Dermis blood vessel endothelial cell (primary cell): ENCODE data around the gene RANBP17. TPM values are rescaled to one million over a fixed set of nuclear protein-coding genes. Genes with fewer than 3 reads are reported as not detected.
A peak's percentile ranks its signal among the peaks of the same experiment; 100 is the strongest.
"Not testable (repeated sequence)": the region's sequence is repeated elsewhere in the genome, so short reads cannot be mapped to it uniquely, and the experiment has no call there.

Experiments
- DNase-seq: peaks from one replicate; pipeline ENCODE4 v3.0.0; 2010
- total RNA-seq: library from RNA; depleted of rRNA; stranded (reverse); fragments of >200 nt; gene quantifications from 2 replicates; pipeline ENCODE4 v1.2.3, GENCODE V29; 2014

Gene RANBP17
- total RNA-seq, 1 donor from 2014 or later = 16.3 TPM

GRCh38 chr5:171258737-171259415 lies 397.1 kb downstream of the RANBP17 start:
- no peak for DNase-seq

DNA sequence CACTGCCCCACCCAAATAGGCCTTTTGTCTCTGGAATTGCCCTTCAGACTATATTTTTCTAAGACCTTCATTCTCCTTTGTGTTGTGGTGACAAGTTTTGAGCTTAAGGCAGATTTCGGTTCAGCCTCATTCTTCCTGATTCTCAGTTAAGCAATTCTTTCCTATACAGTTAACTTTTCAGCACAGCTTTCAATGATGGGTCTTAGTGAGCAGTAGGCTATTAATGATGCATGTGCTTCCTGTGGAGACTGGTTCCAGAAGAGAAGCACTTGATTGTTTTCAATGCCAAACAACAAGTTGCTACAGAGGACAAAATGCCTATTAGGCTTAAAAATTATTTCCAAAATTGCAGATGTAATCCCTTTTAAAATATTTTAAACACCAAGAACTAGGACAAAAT lies 399.5 kb downstream of the RANBP17 start:
- DNase-seq = peak; percentile 27

DNA sequence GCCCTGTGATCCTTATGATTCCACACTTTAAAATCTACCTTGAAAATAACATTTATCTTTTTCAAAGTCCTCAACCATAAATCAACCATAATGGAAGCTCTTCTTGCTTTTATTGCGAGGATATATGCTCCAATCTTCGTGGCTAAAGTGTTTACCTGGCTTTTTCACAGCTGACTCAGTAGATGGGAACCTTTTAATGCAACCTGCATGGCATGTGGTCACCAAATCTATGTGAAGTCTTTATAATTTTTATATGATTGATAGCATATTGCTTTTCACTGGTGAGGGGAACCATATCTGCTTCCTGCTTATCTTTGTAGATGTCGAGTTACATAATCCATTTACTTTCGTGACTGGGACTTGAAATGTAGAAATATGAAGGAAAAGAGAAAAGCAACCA lies 400.1 kb downstream of the RANBP17 start:
- DNase-seq = no peak

- DNase-seq = no peak
Measured at GRCh38 chr5:171263181-171263580, 401.4 kb downstream of the RANBP17 start.

- DNase-seq = no peak
Measured at GRCh38 chr5:171264843-171265242, 403.0 kb downstream of the RANBP17 start.

DNA sequence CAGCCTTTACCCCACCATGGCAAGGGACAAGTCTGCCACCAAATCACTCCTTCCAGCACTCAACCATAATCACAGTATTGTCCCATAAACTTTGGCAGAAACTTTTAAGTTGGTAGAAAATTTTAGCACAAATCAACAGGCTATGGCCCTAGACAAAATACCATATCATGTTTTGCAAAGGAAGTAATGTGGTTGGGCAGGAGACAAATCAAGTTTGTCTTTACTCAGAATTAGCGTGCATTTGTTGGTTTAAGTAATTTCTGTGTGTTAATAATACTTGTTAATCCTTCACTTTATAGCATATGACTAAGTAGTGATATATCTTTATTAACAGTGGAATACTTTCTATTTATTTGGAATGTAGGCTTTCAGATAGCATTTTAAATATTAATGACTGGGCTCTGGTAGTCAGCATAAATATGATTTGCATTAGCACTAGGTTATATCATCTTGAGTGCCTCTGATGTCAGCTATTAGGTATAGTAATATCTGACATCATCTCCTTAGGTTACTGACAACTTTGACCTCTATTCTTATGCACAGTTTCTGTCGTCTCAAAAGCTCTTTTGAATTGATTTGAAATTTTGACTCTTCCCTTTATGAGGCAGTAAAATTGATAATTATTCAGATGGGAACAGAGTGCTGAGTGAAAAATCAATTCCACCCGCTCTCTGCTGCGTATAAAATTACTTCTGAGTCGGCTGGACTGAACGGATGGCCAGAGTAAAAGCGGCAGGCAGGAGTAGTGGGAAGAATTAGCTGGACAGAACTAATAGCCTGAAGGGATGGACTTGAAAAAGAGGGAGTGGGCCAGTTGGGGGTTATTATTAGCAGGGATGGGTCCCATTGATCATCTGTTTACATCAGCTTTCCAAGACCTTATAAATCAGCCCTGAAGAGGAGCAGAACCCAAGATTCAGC lies 407.1 kb downstream of the RANBP17 start:
- no peak for DNase-seq

GRCh38 chr5:171269717-171270116 lies 407.9 kb downstream of the RANBP17 start:
- no peak for DNase-seq

DNA sequence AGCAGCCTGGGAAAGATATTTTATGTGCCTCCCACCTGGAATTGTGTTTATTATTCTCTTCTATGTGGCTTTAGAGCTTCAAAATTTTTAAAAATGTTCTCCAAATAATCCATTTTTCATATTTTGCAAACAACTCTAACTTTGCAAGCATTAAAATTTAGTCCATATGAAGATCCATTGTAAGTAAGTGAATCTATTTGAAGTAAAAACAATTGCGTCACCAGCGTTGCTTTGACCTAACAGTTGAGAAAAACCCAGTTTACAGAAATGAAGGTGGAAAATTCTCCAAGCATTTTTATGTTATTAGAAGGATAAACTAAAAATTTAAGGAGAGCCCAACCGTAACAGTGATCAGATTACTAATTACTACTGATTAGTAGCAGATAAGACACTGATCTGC lies 408.3 kb downstream of the RANBP17 start:
- no peak for DNase-seq

DNA sequence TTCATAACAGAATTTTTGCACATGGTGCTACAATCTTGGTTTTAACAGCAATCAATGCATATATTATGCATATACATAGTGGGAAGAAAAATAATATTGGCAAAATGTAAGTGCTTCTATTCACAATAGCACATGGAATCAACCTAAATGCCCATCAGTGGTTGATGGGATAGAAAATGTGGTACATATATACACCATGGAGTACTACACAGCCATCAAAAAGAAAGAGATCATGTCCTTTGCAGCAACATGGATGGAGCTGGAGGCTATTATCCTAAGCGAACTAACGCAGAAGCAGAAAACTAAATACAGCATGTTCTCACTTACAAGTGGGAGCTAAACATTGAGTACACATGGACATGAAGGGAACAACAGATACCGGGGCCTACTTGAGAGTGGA lies 410.0 kb downstream of the RANBP17 start:
- DNase-seq = no peak

DNA sequence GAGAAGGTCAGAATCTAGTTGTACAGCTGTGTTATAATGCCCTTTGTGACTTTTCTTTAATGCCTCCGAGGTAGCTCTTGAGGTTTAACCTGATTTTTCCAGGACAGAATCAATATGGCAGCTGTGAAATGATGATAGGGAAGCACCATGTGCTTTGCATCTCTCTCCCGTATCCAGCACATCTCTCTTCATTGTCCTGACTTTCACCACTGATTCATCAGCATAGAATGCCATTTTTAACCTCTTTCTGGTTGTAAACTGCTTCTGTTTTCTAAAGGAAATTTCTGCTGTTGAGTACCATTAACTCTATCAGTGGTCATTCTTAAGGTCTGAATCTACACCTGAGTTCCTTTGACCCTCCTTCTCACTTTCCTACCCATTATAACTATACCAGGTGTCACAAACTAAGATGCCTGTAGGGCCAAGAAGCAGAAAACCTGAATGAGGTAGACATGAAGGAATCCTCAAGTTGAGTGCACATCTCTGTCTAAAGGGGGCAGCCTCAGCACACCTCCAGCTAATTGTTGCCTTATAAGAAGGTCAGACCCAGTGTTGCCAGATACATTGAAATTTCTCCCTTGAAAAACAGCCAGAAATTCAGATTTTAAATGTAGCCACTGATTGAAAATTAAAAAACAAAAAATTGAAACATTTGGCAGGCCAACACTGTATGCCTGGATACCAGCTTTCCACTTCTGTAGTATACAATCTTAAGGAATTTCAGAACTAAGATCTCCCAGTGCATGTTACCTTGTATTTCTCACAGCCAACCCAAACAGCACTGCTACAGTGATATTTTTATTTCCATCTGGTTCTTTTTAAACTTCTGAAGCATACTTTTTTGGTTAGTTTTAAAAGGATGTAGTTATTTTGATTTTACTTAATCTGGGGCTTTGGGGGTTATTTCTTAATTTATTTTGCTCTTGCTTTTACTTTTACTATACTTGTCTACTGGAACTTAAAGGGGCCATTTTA lies 411.5 kb downstream of the RANBP17 start:
- peak; percentile 39 for DNase-seq

DNA sequence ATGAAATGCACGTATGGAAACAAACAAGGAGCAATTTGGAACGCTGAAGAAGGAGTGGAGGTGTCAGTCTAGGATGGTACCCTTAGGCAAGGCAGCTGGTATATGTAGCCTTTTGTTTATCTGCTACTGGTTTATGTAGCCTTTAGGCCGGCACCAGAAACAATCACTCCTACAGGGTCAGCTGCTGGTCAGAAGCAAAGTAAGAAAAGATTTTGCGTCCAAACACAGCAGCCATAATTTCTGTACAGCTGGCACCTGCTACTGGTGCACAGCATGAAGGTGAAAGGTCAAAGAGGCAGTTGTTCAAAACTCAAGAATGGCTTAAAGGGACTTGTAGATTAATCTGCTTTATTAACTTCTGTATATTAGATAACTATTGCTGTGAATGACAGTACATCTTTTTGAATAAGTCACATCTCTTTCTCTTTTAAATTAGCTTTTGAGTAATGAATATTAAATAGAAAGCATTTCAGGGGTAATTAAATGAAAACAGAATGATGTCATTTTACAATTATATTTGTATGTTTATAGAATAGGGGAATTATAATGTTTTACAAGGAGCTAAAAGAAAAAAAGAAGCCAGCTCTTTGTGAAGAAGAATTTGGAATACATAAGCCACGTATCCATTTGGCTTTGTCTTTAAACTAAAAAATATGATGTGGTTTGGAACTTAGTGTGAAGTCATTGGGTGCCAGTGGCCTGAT lies 414.2 kb downstream of the RANBP17 start:
- no peak for DNase-seq

DNA sequence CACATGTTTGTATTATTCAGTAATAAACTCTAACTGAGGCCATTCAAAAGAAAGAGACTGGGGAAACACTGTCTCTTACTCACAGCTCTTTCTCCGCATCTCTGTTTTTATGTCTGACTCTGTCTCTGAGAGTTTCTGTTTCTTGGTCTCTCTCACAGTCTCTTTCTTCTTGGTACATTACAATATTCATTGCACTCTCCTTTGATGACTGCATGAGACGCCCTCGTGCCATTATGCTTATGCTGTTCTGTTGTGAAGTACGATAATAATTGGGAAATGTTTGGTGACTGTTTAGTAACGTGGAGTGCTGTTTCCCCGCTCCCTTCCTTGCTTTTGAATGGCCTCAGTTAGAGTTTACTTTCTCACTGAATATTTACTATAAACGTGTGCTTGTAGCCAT lies 421.9 kb downstream of the RANBP17 start:
- DNase-seq = no peak

DNA sequence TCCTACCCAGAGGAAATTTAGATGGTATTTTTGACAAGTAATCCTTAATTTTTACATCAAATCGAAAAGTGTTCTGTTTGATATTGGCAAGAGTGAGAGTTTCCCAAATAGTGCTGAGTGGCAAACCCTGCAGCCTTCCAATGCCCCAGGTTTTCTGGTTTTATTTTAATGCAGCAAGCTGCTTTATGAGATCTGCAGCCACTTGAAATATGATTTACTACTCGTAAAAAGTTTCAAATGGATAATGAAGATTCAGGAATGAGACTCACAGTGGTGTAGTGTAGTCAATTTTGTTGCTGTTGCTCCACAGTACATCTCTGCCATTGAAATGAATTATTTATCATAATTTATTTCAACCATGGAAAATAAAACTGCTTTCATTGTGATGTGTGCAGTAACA lies 423.6 kb downstream of the RANBP17 start:
- DNase-seq = no peak

DNA sequence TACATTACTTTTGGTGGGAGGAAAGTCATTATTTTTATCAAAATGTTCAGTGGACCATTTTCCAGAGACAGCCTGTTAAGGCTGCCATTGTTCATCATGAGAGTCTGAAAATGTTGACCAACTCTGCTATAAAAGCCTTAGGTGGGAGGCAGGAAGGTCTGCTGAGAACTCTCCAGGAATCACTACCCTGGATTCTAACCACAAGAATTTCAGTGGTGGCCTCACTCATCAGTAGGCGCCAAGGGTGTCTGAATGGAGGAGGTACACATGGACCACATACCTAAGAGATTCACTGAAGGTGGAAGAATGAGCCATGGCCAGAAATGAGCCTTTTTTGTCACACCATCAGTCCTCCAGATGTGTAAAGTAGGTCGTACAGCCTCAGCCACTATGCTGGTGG lies 426.2 kb downstream of the RANBP17 start:
- DNase-seq = no peak

- no peak for DNase-seq
Measured at GRCh38 chr5:171291371-171291770, 429.6 kb downstream of the RANBP17 start.

DNA sequence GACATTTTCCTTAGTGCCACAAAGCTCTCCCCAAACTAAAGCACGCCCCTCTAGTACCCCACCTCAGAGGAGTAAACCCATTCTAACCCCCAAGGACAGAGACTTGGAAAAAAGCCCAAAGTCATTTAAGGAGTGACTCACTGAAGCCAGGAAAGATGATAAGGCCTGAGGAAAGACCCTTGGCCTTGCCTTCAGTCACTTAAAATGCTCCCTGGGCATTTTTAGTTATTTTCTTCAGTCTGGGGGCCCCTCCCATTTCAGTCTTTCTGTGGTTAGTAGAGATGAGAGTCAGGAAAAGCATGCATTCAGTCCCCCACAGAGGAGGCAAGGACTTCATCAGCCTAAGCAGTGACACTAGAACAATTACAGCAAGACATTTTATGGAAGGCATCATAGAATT lies 433.5 kb downstream of the RANBP17 start:
- peak; percentile 40 for DNase-seq

GRCh38 chr5:171295801-171296200 lies 434.0 kb downstream of the RANBP17 start:
- DNase-seq = no peak

DNA sequence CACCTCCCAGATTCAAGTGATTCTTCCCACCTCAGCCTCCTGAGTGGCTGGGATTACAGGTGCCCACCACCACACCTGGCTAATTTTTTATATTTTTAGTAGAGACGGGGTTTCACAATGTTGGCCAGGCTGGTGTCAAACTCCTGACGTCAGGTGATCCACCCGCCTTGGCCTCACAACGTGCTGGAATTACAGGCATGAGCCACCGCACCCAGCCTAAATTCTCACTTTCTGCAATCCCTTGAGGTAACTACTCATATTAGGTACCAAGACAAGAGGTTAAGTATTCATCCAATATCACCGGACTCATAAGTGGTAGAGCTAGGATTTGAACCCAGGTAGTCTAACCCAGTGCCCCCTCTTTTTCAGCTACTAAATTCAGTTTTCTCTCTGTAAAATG lies 436.1 kb downstream of the RANBP17 start:
- not testable (repeated sequence) for DNase-seq

DNA sequence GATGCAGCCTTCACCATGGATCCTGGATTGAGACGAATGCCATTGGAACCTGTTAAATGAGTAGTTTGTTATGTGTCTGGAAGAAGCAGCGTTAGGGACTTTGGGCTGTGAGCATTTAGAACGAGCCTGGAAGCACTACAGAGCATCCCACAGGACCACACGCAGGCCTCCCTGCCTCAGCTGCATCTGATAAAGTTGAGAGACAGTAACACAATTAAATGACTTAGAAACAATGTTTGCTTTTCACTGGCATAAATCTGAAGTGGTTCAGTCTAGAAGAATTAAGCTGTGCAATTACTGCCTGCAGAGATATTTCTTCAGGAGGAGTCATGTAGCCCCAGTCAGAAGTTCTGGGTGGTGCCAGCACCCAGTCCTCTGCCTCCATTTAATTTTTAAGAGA lies 437.4 kb downstream of the RANBP17 start:
- DNase-seq = no peak

GRCh38 chr5:171299851-171300250 lies 438.0 kb downstream of the RANBP17 start:
- no peak for DNase-seq

DNA sequence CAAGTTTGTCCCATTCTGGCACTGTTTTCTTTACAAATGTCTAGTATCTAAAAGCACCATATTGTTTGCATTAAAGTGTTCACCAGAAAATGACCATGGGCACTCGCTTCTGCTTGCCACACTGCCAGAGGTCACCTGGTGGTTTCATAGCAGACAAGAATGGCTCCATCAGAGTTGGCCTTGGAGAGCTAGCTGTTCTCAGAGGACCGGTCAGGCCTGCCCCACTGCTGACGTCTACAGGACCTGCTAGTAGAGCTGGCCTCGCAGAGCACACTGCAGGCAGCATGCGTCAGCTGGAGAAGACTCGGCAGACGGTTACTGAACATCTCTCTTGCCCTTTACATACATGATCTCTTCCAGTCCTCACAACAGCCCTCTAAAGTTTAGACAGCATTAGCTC lies 438.5 kb downstream of the RANBP17 start:
- DNase-seq = no peak

DNA sequence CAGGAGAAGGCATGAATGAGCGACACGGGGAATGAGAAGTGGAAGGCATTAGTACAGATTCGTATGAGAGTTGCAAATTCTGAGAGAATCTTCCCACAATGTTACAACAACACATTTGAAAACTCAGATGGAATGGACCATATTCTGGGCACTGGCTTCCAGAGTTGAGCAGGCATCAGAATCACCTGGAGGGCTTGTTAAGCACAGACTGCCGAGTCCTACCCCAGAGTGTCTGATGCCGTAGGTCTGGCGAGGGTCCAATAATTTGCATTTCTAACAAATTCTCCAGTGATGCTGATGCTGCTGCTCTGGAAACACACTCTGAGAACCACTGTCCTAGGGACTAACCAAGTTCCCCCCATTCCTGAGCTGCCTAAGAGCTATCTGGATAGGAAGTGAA lies 444.3 kb downstream of the RANBP17 start:
- DNase-seq = no peak
